Mucosa of descending colon (tissue), 3 donors: ENCODE measurements around the gene STX18. TPM values are rescaled to one million over a fixed set of nuclear protein-coding genes. Genes with fewer than 3 reads are reported as not detected.

Experiments
- ATAC-seq: fragments of 200-7000 bp; cut with Tn5 transposase; one replicate; pipeline ENCODE4 v1.9.1; 2020; ENCODE audit warnings: mild to moderate bottlenecking, moderate library complexity
- DNase-seq, 3 donors: peaks; one replicate each; pipeline ENCODE4 v3.0.0-alpha.2; 2020
- H3K36me3 ChIP-seq: fragments of 200-600 bp; one replicate; pipeline ENCODE4 v1.8.0; 2021; ENCODE audit warnings: low read depth, mild to moderate bottlenecking
- H3K4me1 ChIP-seq: fragments of 200-600 bp; one replicate; pipeline ENCODE4 v1.8.0; 2021; ENCODE audit warnings: low read depth, mild to moderate bottlenecking
- H3K4me3 ChIP-seq: fragments of 200-600 bp; one replicate; pipeline ENCODE4 v1.8.0; 2021; ENCODE audit warnings: mild to moderate bottlenecking
- H3K9me3 ChIP-seq: fragments of 200-600 bp; one replicate; pipeline ENCODE4 v1.8.0; 2021; ENCODE audit warnings: mild to moderate bottlenecking
- intact Hi-C, 2 donors: fragments of 100-400 bp; cut with DNase I in 1 of 2; cut with micrococcal nuclease in 1 of 2; formaldehyde crosslinking; loops; one replicate each; pipeline versions ENCODE4 v1.11.0 to v1.11.1; 2022; cut with DNase I, micrococcal nuclease
- total RNA-seq, 3 donors: library from RNA; stranded (reverse); fragmentation: NEBNext Ultra II Directional in 2 of 3; extraction: Animal tissue kit (Norgen Biotek cat#: 25700) in 2 of 3; gene quantifications; one replicate each; pipeline versions ENCODE4 v1.2.1 to v1.2.4, GENCODE V29; 2021 to 2023
- TF ChIP-seq, protein P1 (sequence below): fragments of 200-600 bp; IDR thresholded peaks from one replicate; pipeline ENCODE4 v1.8.0; 2022; ENCODE audit warnings: antibody characterized with exemption, mild to moderate bottlenecking
- donor health status: DM: no; HTN: no; CAD: no; lungs with moderate emphysema.
- donor health status: DM: no; HTN: no; CAD: no.
- donor health status: DM: no; HTN: yes; CAD: no.

STX18 gene
- total RNA-seq, 3 donors from 2014 or later = 33.1 to 43.3 (median 36.3) TPM

DNA sequence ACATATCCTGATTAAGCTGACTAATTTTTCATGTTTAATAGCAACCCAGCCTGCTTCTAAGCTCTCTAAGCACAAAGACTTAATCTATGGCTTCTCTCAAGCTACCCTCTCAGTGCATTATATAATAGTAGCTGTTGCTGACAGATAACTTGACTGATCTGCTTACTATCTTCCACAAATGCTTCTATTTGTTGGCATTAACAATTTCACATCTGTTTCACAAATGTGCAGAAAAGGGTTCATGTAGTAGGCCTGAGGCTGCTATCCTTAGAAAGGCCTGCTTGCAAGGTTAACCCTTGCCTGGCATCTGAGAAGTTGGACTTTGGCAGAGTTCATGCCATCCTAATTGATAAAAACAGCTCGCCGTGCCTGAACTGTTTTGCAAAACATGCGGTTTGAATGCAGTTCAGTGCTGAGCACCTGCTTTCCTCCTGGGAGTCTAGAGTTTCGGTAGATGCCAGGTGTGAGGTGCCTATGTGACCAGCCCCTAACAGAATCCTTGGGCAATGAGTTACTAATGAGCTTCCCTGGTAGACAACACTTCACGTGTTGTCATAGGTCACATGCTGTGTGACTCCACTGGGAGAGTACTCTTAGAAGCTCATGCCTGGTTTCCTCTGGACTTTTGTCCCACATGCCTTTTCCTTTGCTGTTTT is 86.5 kb downstream of the STX18 start:
- H3K36me3 ChIP-seq = no peaks in the 10 kb centered on the region
- ATAC-seq (no peak), DNase-seq (no peak)
- intact Hi-C loops = no loop called here
- no peaks in the 10 kb centered on the region for H3K4me1 ChIP-seq
- no peak overlapping the region for H3K4me3 ChIP-seq
- TF ChIP-seq, protein P1, sequence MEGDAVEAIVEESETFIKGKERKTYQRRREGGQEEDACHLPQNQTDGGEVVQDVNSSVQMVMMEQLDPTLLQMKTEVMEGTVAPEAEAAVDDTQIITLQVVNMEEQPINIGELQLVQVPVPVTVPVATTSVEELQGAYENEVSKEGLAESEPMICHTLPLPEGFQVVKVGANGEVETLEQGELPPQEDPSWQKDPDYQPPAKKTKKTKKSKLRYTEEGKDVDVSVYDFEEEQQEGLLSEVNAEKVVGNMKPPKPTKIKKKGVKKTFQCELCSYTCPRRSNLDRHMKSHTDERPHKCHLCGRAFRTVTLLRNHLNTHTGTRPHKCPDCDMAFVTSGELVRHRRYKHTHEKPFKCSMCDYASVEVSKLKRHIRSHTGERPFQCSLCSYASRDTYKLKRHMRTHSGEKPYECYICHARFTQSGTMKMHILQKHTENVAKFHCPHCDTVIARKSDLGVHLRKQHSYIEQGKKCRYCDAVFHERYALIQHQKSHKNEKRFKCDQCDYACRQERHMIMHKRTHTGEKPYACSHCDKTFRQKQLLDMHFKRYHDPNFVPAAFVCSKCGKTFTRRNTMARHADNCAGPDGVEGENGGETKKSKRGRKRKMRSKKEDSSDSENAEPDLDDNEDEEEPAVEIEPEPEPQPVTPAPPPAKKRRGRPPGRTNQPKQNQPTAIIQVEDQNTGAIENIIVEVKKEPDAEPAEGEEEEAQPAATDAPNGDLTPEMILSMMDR = no peak
- H3K9me3 ChIP-seq = no peaks in the 10 kb centered on the region

DNA sequence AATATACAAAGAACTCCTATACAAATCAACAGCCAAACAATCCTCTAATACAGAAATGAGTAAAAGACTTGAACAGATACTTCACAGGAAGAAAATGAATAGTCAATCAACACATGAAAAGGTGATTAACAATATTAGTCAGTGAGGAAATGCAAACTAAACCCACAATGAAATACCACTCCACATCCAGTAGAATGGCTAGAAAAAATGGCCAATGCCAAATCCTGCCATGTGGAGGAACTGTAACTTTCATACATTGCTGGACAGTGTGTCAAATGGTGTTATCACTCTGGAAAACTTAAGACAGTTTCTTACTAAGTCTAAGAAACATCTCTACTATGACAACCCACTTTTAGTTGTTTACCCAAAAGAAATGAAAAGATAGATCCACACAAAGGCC is 95.4 kb downstream of the STX18 start:
- DNase-seq = no peak
- H3K4me3 ChIP-seq = no peak overlapping the region
- TF ChIP-seq, protein P1 = no peak
- H3K9me3 ChIP-seq = no peaks in the 10 kb centered on the region
- no peaks in the 10 kb centered on the region for H3K36me3 ChIP-seq
- no peak for ATAC-seq
- intact Hi-C loops = no loop called here
- H3K4me1 ChIP-seq = no peaks in the 10 kb centered on the region

DNA sequence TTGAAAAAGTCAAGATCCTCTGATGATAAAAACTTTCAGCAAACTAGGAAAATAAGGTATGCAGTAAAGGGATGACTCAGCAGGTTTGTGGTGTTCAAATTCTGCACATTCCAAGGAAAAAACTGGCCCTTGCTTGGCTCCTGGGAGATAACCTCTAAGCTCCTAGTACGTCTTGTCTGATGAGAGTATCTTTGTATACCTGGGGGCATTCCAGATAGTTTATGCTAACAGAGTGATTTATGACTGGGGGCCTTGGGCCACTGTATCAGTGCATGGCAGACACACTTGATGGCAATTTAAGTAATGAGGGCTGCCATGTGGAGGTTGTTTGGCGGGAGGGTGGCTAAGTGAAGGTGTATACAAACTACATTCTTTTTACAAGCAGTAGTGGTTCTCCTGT is 98.0 kb downstream of the STX18 start:
- H3K36me3 ChIP-seq = no peaks in the 10 kb centered on the region
- DNase-seq (no peak), ATAC-seq (no peak)
- H3K9me3 ChIP-seq = no peaks in the 10 kb centered on the region
- intact Hi-C loops = no loop called here
- no peaks in the 10 kb centered on the region for H3K4me1 ChIP-seq
- no peak overlapping the region for H3K4me3 ChIP-seq
- TF ChIP-seq, protein P1 = no peak

DNA sequence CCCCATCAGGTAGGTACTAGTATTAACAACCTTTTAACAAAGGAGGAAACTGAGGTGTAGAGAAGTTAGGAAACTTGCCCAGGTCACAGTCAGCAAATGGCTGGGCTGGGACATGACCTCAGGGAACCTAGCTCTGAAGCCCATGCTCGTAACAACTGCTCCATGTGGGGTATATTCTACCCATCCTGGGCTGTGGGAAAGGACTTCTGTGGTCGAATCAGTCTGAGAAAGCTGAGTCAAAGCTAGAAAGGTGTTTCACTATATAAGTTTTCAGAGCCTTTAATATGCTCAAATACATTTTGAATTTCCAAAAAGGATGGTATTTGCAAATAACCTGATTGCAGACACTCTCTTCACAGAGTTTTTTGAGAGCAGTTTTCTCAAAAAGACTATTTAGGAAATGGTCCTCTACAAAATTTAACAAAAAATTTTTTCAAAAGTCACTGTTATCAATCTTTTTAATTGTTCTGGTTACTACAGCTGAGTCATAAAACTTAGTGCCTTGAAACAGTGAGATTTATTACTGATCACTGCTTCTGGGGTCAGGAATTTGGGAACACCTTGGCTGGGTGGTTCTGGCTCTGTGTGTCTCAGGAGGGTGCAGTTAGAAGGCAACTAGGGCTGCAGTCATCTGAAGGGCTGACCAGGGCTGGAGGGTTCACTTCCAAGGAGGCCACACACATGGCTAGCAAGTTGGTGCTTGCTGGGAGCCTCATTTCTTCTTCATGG is 101.4 kb downstream of the STX18 start:
- DNase-seq = no peak
- no peaks in the 10 kb centered on the region for H3K4me1 ChIP-seq
- no peak for ATAC-seq
- no peaks in the 10 kb centered on the region for H3K36me3 ChIP-seq
- TF ChIP-seq, protein P1 = no peak
- H3K9me3 ChIP-seq = no peaks in the 10 kb centered on the region
- intact Hi-C loops = no loop called here
- no peak overlapping the region for H3K4me3 ChIP-seq

DNA sequence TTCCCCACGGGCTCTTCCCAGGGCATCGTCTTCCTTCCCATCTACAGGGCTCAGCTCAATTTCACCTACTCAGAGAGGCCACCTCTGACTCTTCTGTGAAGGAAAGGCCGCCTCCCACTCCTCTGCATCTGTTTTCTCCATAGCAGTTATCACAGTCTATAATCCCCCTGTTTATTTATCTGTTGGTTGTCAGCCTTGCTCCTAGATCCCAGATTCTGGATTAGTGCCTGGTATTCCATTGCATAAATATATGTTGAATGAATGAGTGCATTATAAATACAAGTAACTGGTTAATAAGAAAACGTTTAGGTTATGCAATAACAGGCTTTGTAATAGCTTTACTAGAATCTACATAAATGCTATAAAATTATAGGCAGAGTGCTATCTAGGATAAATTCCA is 102.1 kb downstream of the STX18 start:
- DNase-seq = no peak
- no peak for ATAC-seq
- H3K4me1 ChIP-seq = no peaks in the 10 kb centered on the region
- H3K9me3 ChIP-seq = no peaks in the 10 kb centered on the region
- no peaks in the 10 kb centered on the region for H3K36me3 ChIP-seq
- intact Hi-C loops = no loop called here
- no peak overlapping the region for H3K4me3 ChIP-seq
- TF ChIP-seq, protein P1 = no peak
